PC-3 (cell line): ENCODE measurements around the gene IGFBP2.

Experiments used
- CTCF ChIP-seq: fragments of 300-600 bp; sonication (generic); conservative IDR thresholded peaks from 2 replicates; pipeline ENCODE4 v1.5.1; 2017; ENCODE audit warnings: antibody characterized with exemption, low read depth, mild to moderate bottlenecking, low read length
- EZH2phosphoT487 ChIP-seq: fragments of 300-600 bp; sonication (generic); IDR thresholded peaks from 2 replicates; pipeline ENCODE4 v1.6.1; 2018; ENCODE audit warnings: mild to moderate bottlenecking, antibody characterized with exemption, low read length, borderline replicate concordance

- no peak for TF ChIP-seq CTCF
- TF ChIP-seq EZH2phosphoT487: no peak
These were observed 39.2 kb downstream of the IGFBP2 start for GRCh38 chr2:216672466-216672865.
